HG03558 (cell line): ENCODE results near the gene TK1.
"Not testable (repeated sequence)": the region's sequence is repeated elsewhere in the genome, so short reads cannot be mapped to it uniquely, and the experiment has no call there.

Experiments
- ATAC-seq: cut with Tn5 transposase; IDR thresholded peaks from one replicate; pipeline ENCODE4 v1.9.1; 2021; ENCODE audit warnings: moderate number of reproducible peaks; ENCODE audit not compliant: unreplicated experiment; ENCODE audit errors: extremely low read depth

TK1 gene

GRCh38 chr17:78159575-78160158 lies 27.2 kb downstream of the TK1 start:
- ATAC-seq: no peak

- ATAC-seq: no peak
These were observed 31.7 kb downstream of the TK1 start for GRCh38 chr17:78154903-78155811.

GRCh38 chr17:78151514-78152008 lies 35.3 kb downstream of the TK1 start:
- ATAC-seq: no peak

- ATAC-seq: no peak
These were observed 38.4 kb downstream of the TK1 start for GRCh38 chr17:78148286-78149016.

GRCh38 chr17:78147315-78147998 lies 39.4 kb downstream of the TK1 start:
- ATAC-seq: no peak

GRCh38 chr17:78146881-78147280 lies 40.0 kb downstream of the TK1 start:
- no peak for ATAC-seq

GRCh38 chr17:78146471-78146869 lies 40.4 kb downstream of the TK1 start:
- no peak for ATAC-seq

- ATAC-seq: no peak
These were observed 41.9 kb downstream of the TK1 start for GRCh38 chr17:78144736-78145641.

GRCh38 chr17:78144147-78144719 lies 42.6 kb downstream of the TK1 start:
- no peak for ATAC-seq

- ATAC-seq: no peak
These were observed 43.4 kb downstream of the TK1 start for GRCh38 chr17:78143214-78144146.

GRCh38 chr17:78142119-78142861 lies 44.6 kb downstream of the TK1 start:
- ATAC-seq: no peak

GRCh38 chr17:78141437-78142118 lies 45.3 kb downstream of the TK1 start:
- ATAC-seq: no peak

GRCh38 chr17:78140169-78141051 lies 46.4 kb downstream of the TK1 start:
- peak; percentile 58 for ATAC-seq

GRCh38 chr17:78139861-78140168 lies 47.0 kb downstream of the TK1 start:
- ATAC-seq: not testable (repeated sequence)

GRCh38 chr17:78138204-78139060 lies 48.4 kb downstream of the TK1 start:
- ATAC-seq: no peak
